ENCODE data around the gene CORO2A. TPM values are rescaled to one million over a fixed set of nuclear protein-coding genes. Genes with fewer than 3 reads are reported as not detected.

Gene CORO2A
- total RNA-seq, 2 donors from 2014 or later, result 0.66 to 1.3 TPM

GRCh38 chr9:98075332-98075805 is 117.1 kb downstream of the CORO2A start:
- H3K27me3 ChIP-seq, result no peaks in the 10 kb centered on the region
- TF ChIP-seq POLR2A (IDR thresholded peaks at IDR 0.05), result no peak
- no peak for TF ChIP-seq CTCF (IDR thresholded peaks at IDR 0.05)
- peaks cover 0 to 9% of the 10 kb centered on the region in 2 donors for H3K36me3 ChIP-seq (replicated peaks in 1 of 2; ENCODE audit: insufficient read depth in 1 of 2, low read depth in 2 of 2)
- no peak for DNase-seq
- H3K9me3 ChIP-seq, result no peaks in the 10 kb centered on the region
- no peak overlapping the region for H3K27ac ChIP-seq
- H3K4me3 ChIP-seq, result no peak overlapping the region
- H3K4me1 ChIP-seq, result peaks cover 25% of the 10 kb centered on the region
- peak; percentile 57 for ATAC-seq
- 49 to 58% methylated on average over 6 of the region's 6 CpGs for WGBS, 2 donors
- intact Hi-C loops (cut with DNase I), result no loop called here

- H3K4me1 ChIP-seq, result peaks cover 25% of the 10 kb centered on the region
- DNase-seq, result peak; percentile 47 to 60 (median 50)
- H3K27me3 ChIP-seq, result no peaks in the 10 kb centered on the region
- TF ChIP-seq POLR2A (IDR thresholded peaks at IDR 0.05) (no peak), CTCF (IDR thresholded peaks at IDR 0.05) (peak; percentile 67 to 94 (median 76))
- H3K9me3 ChIP-seq, result no peaks in the 10 kb centered on the region
- no peak overlapping the region for H3K4me3 ChIP-seq
- H3K36me3 ChIP-seq (replicated peaks in 1 of 2; ENCODE audit: insufficient read depth in 1 of 2, low read depth in 2 of 2), result peaks cover 0 to 2% of the 10 kb centered on the region in 2 donors
- intact Hi-C loops (cut with DNase I), result no loop called here
- ATAC-seq, result peak; percentile 68
- no peak overlapping the region for H3K27ac ChIP-seq
- WGBS, 2 donors, result 29 to 30% methylated on average over 7 to 13 of the region's 13 CpGs
Observed at GRCh38 chr9:98074115-98074990, 118.1 kb downstream of the CORO2A start.

GRCh38 chr9:98071737-98072136 is 120.7 kb downstream of the CORO2A start:
- DNase-seq (no peak), ATAC-seq (no peak)
- Histone ChIP-seq H3K9me3 (no peaks in the 10 kb centered on the region), H3K4me1 (peaks cover 25% of the 10 kb centered on the region), H3K27me3 (no peaks in the 10 kb centered on the region), H3K27ac (no peak overlapping the region), H3K4me3 (no peak overlapping the region), H3K36me3 (replicated peaks in 1 of 2; ENCODE audit: insufficient read depth in 1 of 2, low read depth in 2 of 2) (no peaks in the 10 kb centered on the region)
- 76 to 95% methylated on average over 8 of the region's 9 CpGs for WGBS, 2 donors
- intact Hi-C loops (cut with DNase I), result no loop called here
- no peak for TF ChIP-seq CTCF (IDR thresholded peaks at IDR 0.05)
- TF ChIP-seq POLR2A (IDR thresholded peaks at IDR 0.05), result no peak

Small RNA genes within 50 kb of the gene (microRNA-seq; reads per million reads assigned to microRNA genes)
- gene MIR6854 (ENCODE audit: borderline number of aligned reads in 2 of 2, borderline replicate concordance in 2 of 2), result 0 reads per million in 2 donors

Small RNA genes within 50 kb of the gene (small RNA-seq; reads per million reads assigned to genes)
- gene MIR6854 (not detected), gene RF00017 (not detected)

Other genes with a start within 250 kb of the CORO2A start
- gene ANP32B, start 209.3 kb downstream of the CORO2A start, total RNA-seq, result 10 to 100 TPM; 38.4 to 65.9 TPM
- gene NANS, start 135.9 kb downstream of the CORO2A start, total RNA-seq, result 10 to 100 TPM; 31.4 to 45.2 TPM
- gene TRIM14, start 73.4 kb downstream of the CORO2A start, total RNA-seq, result 1 to 10 TPM; 2.1 to 4.9 TPM
- gene TBC1D2, start 63.0 kb upstream of the CORO2A start, total RNA-seq, result 1 to 10 TPM; 3.3 to 4.7 TPM

All from body of pancreas (tissue), 4 donors.